ENCODE data around the gene TOPAZ1.

- TF ChIP-seq POLR2A (IDR thresholded peaks at IDR 0.05; ENCODE audit: low read length) (no peak), GATA1 (IDR thresholded peaks at IDR 0.05; ENCODE audit: low read depth, low read length) (no peak)
These were observed 24.1 kb downstream of the TOPAZ1 start for GRCh38 chr3:44265815-44266214.
